HL-60 (cell line): ENCODE measurements around the gene APLNR.
"Not testable (repeated sequence)": the region's sequence is repeated elsewhere in the genome, so short reads cannot be mapped to it uniquely, and the experiment has no call there.

Experiments used
- DNase-seq, 2 experiments: peaks; one replicate each; pipeline ENCODE4 v3.0.0-alpha.2; 2010 to 2020; ENCODE audit warnings: low read depth in 1 of 2, low spot score in 1 of 2
- H3K27ac ChIP-seq: fragments of 250-450 bp; sonication (Bioruptor Pico); replicated peaks from 2 replicates; pipeline ENCODE4 v1.5.1; 2020; ENCODE audit warnings: mild to moderate bottlenecking, moderate library complexity
- H3K27me3 ChIP-seq: fragments of 250-450 bp; sonication (Bioruptor Pico); 2 replicates; pipeline ENCODE4 v1.5.1; 2021; ENCODE audit warnings: mild to moderate bottlenecking, moderate library complexity; ENCODE audit not compliant: insufficient read depth, poor library complexity, severe bottlenecking
- H3K4me3 ChIP-seq: replicated peaks from 2 replicates; pipeline ENCODE4 v1.5.1; 2011; ENCODE audit warnings: mild to moderate bottlenecking, control low read depth, low read length; ENCODE audit not compliant: insufficient read depth
- CTCF ChIP-seq: IDR thresholded peaks from one replicate; pipeline ENCODE4 v1.5.1; 2011; ENCODE audit warnings: low read length, control low read depth, inconsistent platforms; ENCODE audit not compliant: insufficient read depth
- GABPA ChIP-seq: IDR thresholded peaks from 2 replicates; pipeline ENCODE4 v1.6.1; 2012; ENCODE audit warnings: low read depth
- POLR2AphosphoS5 ChIP-seq: IDR thresholded peaks from 2 replicates; pipeline ENCODE4 v1.6.1; 2012; ENCODE audit warnings: low read depth
- SPI1 ChIP-seq: IDR thresholded peaks from 2 replicates; pipeline ENCODE4 v1.6.1; 2012; ENCODE audit warnings: low read depth, mild to moderate bottlenecking, borderline replicate concordance
- long read RNA-seq: library from polyadenylated mRNA; unstranded; transcript quantifications from one replicate; pipeline ENCODE4 v2.0.0, GENCODE V29; 2020
- TF ChIP-seq, protein P1 (sequence below): IDR thresholded peaks from 2 replicates; pipeline ENCODE4 v1.6.1; 2012; ENCODE audit warnings: low read depth; ENCODE audit not compliant: insufficient replicate concordance

APLNR gene
- long read RNA-seq: 0 reads

DNA sequence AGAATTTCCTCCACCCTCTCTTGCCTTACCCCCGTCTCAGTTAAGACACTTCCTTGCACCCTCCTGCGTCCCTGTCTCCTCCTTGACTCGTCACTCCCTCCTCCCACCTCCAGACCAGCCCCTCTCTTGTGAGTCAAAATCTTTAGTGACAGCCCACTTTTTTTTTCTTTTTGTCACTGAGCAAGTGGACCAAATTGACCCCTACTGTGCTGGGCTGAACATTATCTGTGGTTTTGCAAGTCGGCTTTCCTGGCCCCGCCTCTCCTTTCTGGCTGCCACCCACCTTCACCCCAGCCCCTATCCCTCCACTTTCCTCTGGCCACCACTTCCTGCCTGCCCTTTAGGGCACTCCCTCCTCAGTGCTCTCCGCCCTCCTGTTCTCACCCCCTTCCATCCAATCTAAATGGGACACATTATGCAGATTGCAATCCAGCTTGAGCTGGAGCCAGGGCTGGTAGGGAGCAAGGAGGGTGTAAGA is at the start of gene APLNR:
Gene APLNR, minus strand, starts transcription at position 47 of the 478 bp plus-strand sequence. CDS start 246 bp downstream, outside the sequence.
- DNase-seq: no peak
- Histone ChIP-seq H3K27ac (no peak within 1 kb of the TSS), H3K4me3 (no peak within 1 kb of the TSS), H3K27me3 (peaks cover 29% of the 10 kb centered on the region)
- no peak for TF ChIP-seq POLR2AphosphoS5
- TF ChIP-seq, protein P1, sequence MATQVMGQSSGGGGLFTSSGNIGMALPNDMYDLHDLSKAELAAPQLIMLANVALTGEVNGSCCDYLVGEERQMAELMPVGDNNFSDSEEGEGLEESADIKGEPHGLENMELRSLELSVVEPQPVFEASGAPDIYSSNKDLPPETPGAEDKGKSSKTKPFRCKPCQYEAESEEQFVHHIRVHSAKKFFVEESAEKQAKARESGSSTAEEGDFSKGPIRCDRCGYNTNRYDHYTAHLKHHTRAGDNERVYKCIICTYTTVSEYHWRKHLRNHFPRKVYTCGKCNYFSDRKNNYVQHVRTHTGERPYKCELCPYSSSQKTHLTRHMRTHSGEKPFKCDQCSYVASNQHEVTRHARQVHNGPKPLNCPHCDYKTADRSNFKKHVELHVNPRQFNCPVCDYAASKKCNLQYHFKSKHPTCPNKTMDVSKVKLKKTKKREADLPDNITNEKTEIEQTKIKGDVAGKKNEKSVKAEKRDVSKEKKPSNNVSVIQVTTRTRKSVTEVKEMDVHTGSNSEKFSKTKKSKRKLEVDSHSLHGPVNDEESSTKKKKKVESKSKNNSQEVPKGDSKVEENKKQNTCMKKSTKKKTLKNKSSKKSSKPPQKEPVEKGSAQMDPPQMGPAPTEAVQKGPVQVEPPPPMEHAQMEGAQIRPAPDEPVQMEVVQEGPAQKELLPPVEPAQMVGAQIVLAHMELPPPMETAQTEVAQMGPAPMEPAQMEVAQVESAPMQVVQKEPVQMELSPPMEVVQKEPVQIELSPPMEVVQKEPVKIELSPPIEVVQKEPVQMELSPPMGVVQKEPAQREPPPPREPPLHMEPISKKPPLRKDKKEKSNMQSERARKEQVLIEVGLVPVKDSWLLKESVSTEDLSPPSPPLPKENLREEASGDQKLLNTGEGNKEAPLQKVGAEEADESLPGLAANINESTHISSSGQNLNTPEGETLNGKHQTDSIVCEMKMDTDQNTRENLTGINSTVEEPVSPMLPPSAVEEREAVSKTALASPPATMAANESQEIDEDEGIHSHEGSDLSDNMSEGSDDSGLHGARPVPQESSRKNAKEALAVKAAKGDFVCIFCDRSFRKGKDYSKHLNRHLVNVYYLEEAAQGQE: no peak
- TF ChIP-seq GABPA: no peak
- no peak for TF ChIP-seq SPI1
- TF ChIP-seq CTCF: no peak

DNA sequence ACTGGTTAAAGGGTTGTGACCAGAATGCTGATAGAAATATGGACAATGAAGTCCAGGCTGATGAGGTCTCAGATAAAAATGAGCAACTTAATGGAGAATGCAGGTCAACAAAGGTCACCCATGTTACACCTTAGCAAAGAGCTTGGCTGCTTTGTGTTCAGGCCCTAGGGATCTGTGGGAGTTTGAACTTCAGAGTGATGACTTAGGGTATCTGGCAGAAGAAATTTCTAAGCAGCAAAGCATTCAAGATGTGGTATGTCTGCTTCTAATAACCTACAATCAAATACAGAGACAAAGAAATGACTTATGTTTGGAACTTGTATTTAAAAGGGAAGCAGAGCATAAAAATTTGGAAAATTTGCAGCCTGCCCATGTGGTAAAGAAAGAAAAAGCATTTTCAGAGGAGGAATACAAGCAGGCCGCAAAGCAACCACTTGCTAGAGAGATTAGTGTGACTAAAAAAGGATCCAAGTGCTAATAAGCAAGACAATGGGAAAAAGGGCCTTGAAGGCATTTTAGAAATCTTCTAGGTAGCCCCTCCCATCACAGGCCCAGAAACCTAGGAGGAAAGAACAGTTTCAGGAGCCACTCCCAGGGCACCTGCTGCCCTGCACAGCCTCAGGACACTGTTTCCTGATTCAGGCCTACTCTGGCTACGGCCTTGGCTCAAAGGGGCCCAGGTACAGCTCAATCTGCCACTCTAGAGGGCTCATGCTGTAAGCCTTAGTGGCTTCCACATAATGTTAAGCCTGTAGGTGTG is 46.4 kb upstream of the APLNR start:
- H3K4me3 ChIP-seq: no peak overlapping the region

DNA sequence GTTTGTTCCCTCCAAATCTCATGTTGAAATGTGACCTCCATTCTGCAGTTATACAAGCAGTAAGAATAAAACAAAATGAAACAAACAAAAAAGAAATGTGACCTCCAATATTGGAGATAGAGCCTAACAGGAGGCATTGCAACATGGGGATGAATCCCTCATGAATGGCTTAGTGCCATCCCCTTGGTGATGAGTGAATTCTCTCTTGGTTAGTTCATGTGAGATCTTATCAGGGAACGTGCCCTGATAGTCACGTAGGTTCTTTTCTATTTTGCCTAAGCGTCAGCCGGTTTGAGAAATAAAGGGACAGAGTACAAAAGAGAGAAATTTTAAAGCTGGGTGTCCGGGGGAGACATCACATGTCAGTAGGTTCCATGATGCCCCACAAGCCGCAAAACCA is 44.5 kb upstream of the APLNR start:
- not testable (repeated sequence) for H3K27me3 ChIP-seq, DNase-seq, H3K4me3 ChIP-seq, H3K27ac ChIP-seq

More for the DNA sequence above, 46.4 kb upstream of the APLNR start:
- H3K27ac ChIP-seq: no peak overlapping the region
- no peaks in the 10 kb centered on the region for H3K27me3 ChIP-seq
- DNase-seq: no peak
- no peak for TF ChIP-seq SPI1
- no peak for TF ChIP-seq CTCF
- no peak for TF ChIP-seq GABPA
- TF ChIP-seq POLR2AphosphoS5: no peak
- TF ChIP-seq, protein P1: no peak

GRCh38 chr11:57279116-57279515 is 42.1 kb upstream of the APLNR start:
- no peak for DNase-seq
- no peak overlapping the region for H3K4me3 ChIP-seq
- TF ChIP-seq, protein P1: no peak
- TF ChIP-seq CTCF (no peak), SPI1 (no peak), POLR2AphosphoS5 (no peak), GABPA (no peak)
- H3K27me3 ChIP-seq: no peaks in the 10 kb centered on the region
- no peak overlapping the region for H3K27ac ChIP-seq
